Hepatocyte (in vitro differentiated cells): ENCODE measurements around the gene CFAP77. TPM values are rescaled to one million over a fixed set of nuclear protein-coding genes. Genes with fewer than 3 reads are reported as not detected.

ENCODE experiments used
- DNase-seq: peaks from one replicate; pipeline ENCODE4 v3.0.0-alpha.2; 2016; ENCODE audit warnings: low spot score
- H2AFZ ChIP-seq: fragments of 200-600 bp; sonication (generic); 2 replicates; pipeline ENCODE4 v1.6.0; 2016; ENCODE audit warnings: antibody characterized with exemption, mild to moderate bottlenecking
- H3K27ac ChIP-seq: fragments of 200-600 bp; sonication (generic); 2 replicates; pipeline ENCODE4 v1.5.1; 2016; ENCODE audit warnings: mild to moderate bottlenecking
- H3K27me3 ChIP-seq: fragments of 200-600 bp; sonication (generic); 2 replicates; pipeline ENCODE4 v1.6.1; 2016
- H3K36me3 ChIP-seq: fragments of 200-600 bp; sonication (generic); replicated peaks from 2 replicates; pipeline ENCODE4 v1.5.1; 2016; ENCODE audit warnings: low read depth; ENCODE audit not compliant: insufficient read depth
- H3K4me1 ChIP-seq: fragments of 200-600 bp; sonication (generic); 2 replicates; pipeline ENCODE4 v1.5.1; 2016; ENCODE audit warnings: mild to moderate bottlenecking, moderate library complexity; ENCODE audit not compliant: insufficient read depth
- H3K4me2 ChIP-seq: fragments of 200-600 bp; sonication (generic); 2 replicates; pipeline ENCODE4 v1.6.0; 2016
- H3K4me3 ChIP-seq: fragments of 200-600 bp; sonication (generic); 2 replicates; pipeline ENCODE4 v1.5.1; 2016; ENCODE audit warnings: mild to moderate bottlenecking
- H3K79me2 ChIP-seq: fragments of 200-600 bp; sonication (generic); 2 replicates; pipeline ENCODE4 v1.6.0; 2017; ENCODE audit warnings: mild to moderate bottlenecking
- H3K9me2 ChIP-seq: fragments of 200-600 bp; sonication (generic); replicated peaks from 2 replicates; pipeline ENCODE4 v1.6.0; 2017; ENCODE audit warnings: mild to moderate bottlenecking; ENCODE audit not compliant: insufficient read depth
- H3K9me3 ChIP-seq: fragments of 200-600 bp; sonication (generic); 2 replicates; pipeline ENCODE4 v1.5.1; 2016; ENCODE audit warnings: low read depth, mild to moderate bottlenecking
- H4K20me1 ChIP-seq: fragments of 200-600 bp; sonication (generic); 2 replicates; pipeline ENCODE4 v1.6.0; 2016; ENCODE audit warnings: mild to moderate bottlenecking; ENCODE audit not compliant: insufficient read depth, poor library complexity, severe bottlenecking
- EZH2 ChIP-seq: fragments of 200-600 bp; sonication (generic); IDR thresholded peaks from 2 replicates; pipeline ENCODE4 v1.6.1; 2016; ENCODE audit warnings: antibody characterized with exemption, mild to moderate bottlenecking, borderline replicate concordance
- EZH2phosphoT487 ChIP-seq: fragments of 200-600 bp; sonication (generic); IDR thresholded peaks from one replicate; pipeline ENCODE4 v1.6.1; 2018; ENCODE audit warnings: antibody characterized with exemption, mild to moderate bottlenecking, low read depth, moderate library complexity; ENCODE audit not compliant: unreplicated experiment, severe bottlenecking
- WGBS: methylation state at CpG from one replicate; pipeline ENCODE4 v1.1.6; 2016; ENCODE audit warnings: low lambda C conversion rate; ENCODE audit errors: missing lambda C conversion rate; 5-methylcytosine and 5-hydroxymethylcytosine counted together
- polyA plus RNA-seq: library from polyadenylated mRNA; unstranded; fragments of >200 nt; fragmentation: Nextera tagmentation; extraction: Ambion mirVana; gene quantifications from 2 replicates; pipeline ENCODE4 v1.2.1, GENCODE V29; 2016
- total RNA-seq: library from RNA; depleted of rRNA; stranded (reverse); fragments of >200 nt; gene quantifications from 2 replicates; pipeline ENCODE4 v1.2.3, GENCODE V29; 2014
- TF ChIP-seq, protein P1 (sequence below): fragments of 200-600 bp; sonication (generic); IDR thresholded peaks from 2 replicates; pipeline ENCODE4 v1.5.1; 2016; ENCODE audit warnings: antibody characterized with exemption, mild to moderate bottlenecking; ENCODE audit not compliant: poor library complexity

The CFAP77 gene
- total and polyA plus RNA-seq, 2 experiments from 2014 or later, result 0.70 to 1.2 TPM

DNA sequence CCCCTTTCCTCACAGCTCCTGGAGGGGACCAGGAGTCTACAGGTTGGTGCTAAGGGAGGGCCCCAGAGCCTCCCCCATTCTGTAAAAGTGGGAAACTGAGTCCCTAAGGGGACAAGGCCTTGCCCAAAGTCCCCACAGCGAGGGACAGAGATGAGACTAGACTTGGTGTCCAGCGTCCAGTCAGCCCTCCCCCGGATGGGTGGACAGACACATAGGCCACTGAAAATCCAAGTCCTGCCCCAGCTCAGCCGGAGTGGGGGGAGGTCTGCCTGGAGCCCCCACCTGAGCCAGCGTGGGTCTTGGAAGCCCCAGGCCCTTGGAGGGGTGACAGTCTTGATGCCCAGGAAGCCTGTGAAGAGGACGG, 177.6 kb downstream of the CFAP77 start:
- Histone ChIP-seq H3K27me3 (peaks cover 99% of the 10 kb centered on the region), H3K9me2 (no peaks in the 10 kb centered on the region), H2AFZ (no peak overlapping the region), H3K36me3 (no peaks in the 10 kb centered on the region), H3K4me1 (peaks cover 8% of the 10 kb centered on the region), H3K79me2 (no peaks in the 10 kb centered on the region), H3K27ac (no peak overlapping the region), H3K9me3 (no peaks in the 10 kb centered on the region), H3K4me3 (no peak overlapping the region), H4K20me1 (peaks cover 3% of the 10 kb centered on the region), H3K4me2 (no peak overlapping the region)
- WGBS, result 40% methylated on average over 6 of the region's 6 CpGs
- TF ChIP-seq, protein P1, sequence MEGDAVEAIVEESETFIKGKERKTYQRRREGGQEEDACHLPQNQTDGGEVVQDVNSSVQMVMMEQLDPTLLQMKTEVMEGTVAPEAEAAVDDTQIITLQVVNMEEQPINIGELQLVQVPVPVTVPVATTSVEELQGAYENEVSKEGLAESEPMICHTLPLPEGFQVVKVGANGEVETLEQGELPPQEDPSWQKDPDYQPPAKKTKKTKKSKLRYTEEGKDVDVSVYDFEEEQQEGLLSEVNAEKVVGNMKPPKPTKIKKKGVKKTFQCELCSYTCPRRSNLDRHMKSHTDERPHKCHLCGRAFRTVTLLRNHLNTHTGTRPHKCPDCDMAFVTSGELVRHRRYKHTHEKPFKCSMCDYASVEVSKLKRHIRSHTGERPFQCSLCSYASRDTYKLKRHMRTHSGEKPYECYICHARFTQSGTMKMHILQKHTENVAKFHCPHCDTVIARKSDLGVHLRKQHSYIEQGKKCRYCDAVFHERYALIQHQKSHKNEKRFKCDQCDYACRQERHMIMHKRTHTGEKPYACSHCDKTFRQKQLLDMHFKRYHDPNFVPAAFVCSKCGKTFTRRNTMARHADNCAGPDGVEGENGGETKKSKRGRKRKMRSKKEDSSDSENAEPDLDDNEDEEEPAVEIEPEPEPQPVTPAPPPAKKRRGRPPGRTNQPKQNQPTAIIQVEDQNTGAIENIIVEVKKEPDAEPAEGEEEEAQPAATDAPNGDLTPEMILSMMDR, result no peak
- TF ChIP-seq EZH2, result peak; percentile 10
- TF ChIP-seq EZH2phosphoT487, result no peak
- no peak for DNase-seq

DNA sequence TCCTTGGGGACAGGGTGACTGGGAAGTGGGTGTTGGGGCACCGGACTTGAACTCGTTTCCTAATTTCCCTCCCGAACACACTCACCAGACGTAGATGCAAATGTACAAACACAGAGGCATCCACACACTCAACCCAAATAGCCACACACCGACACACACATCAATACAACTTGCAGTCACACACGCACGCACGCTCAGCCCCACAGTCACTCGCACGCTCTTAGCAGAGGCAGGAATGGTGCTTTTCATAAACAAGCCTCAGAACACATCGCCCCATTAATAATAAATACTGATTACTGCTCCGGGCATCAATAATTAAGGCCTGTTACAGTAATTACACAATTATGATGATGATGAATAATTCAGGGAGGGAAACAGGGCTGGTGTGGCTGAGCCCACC, 178.1 kb downstream of the CFAP77 start:
- DNase-seq, result no peak
- no peaks in the 10 kb centered on the region for H3K79me2 ChIP-seq
- no peak overlapping the region for H3K4me2 ChIP-seq
- H4K20me1 ChIP-seq, result peaks cover 3% of the 10 kb centered on the region
- H3K27ac ChIP-seq, result no peak overlapping the region
- peak; percentile 26 for TF ChIP-seq EZH2phosphoT487
- TF ChIP-seq, protein P1, result no peak
- no peaks in the 10 kb centered on the region for H3K36me3 ChIP-seq
- H3K9me2 ChIP-seq, result no peaks in the 10 kb centered on the region
- 60% methylated on average over 12 of the region's 12 CpGs for WGBS
- no peak overlapping the region for H3K4me3 ChIP-seq
- H3K4me1 ChIP-seq, result peaks cover 8% of the 10 kb centered on the region
- no peaks in the 10 kb centered on the region for H3K9me3 ChIP-seq
- H3K27me3 ChIP-seq, result peaks cover 99% of the 10 kb centered on the region
- no peak overlapping the region for H2AFZ ChIP-seq

DNA sequence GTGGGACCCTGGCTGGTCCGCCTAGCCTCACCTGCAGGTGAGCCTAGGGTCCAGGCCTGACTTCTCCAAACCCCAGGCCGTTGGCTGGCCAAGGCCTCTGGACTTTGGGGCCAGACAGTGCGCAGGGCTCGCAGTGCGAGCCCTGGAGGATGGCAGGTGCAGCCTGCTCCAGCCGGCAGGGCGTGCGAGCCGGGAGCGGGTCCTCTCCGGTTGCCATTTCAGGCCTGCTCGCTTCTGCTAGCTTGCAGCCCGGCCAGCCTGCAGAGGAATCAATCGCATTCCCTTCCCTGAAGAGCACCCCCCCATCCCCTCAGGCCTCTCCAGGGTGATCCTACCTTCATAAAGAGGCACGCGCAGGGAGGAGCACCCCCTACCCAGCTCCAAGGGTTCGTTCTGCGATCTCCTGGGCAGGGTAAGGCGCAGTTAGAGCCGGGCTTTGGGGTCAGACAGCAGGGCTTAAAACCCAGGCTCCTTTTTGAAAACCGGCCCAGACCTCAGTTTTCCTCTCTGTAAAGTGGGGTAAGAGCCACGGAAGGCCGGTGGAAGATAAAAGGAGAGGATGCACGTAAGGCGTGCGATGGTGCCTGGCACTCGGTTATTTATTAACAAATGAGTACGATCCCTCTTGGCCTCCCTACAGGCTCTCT, 178.6 kb downstream of the CFAP77 start:
- no peak overlapping the region for H3K27ac ChIP-seq
- H3K9me2 ChIP-seq, result no peaks in the 10 kb centered on the region
- H4K20me1 ChIP-seq, result peaks cover 3% of the 10 kb centered on the region
- no peak overlapping the region for H3K4me2 ChIP-seq
- H2AFZ ChIP-seq, result no peak overlapping the region
- peaks cover 99% of the 10 kb centered on the region for H3K27me3 ChIP-seq
- H3K4me3 ChIP-seq, result no peak overlapping the region
- H3K36me3 ChIP-seq, result no peaks in the 10 kb centered on the region
- DNase-seq, result no peak
- 13% methylated on average over 27 of the region's 28 CpGs for WGBS
- H3K4me1 ChIP-seq, result peaks cover 8% of the 10 kb centered on the region
- TF ChIP-seq EZH2 (no peak), EZH2phosphoT487 (peak; percentile 34)
- TF ChIP-seq, protein P1, result no peak
- H3K9me3 ChIP-seq, result no peaks in the 10 kb centered on the region
- H3K79me2 ChIP-seq, result no peaks in the 10 kb centered on the region
